Activated T-helper 17 cell treated with anti-CD3 and anti-CD28 coated beads, Interleukin-2, amount 50 U/mL, for 72 hours (primary cell): Measurements from ENCODE around the gene HOXB6. TPM values are rescaled to one million over a fixed set of nuclear protein-coding genes. Genes with fewer than 3 reads are reported as not detected.

Experiments
- ATAC-seq: fragments of 150-1000 bp; cut with Tn5 transposase; replicated peaks from 2 replicates; pipeline ENCODE4 v1.10.0; 2021; ENCODE audit warnings: mild to moderate bottlenecking, moderate library complexity
- H3K27ac Mint-ChIP-seq: one replicate; pipeline ENCODE4 v1.8.0; 2022; ENCODE audit warnings: mixed read lengths
- H3K27me3 Mint-ChIP-seq: one replicate; pipeline ENCODE4 v1.8.0; 2022; ENCODE audit warnings: mixed read lengths
- H3K36me3 Mint-ChIP-seq: one replicate; pipeline ENCODE4 v1.8.0; 2022; ENCODE audit warnings: low read depth, mild to moderate bottlenecking, mixed read lengths
- H3K4me1 Mint-ChIP-seq: one replicate; pipeline ENCODE4 v1.8.0; 2022; ENCODE audit warnings: mixed read lengths
- H3K4me3 Mint-ChIP-seq: one replicate; pipeline ENCODE4 v1.8.0; 2022; ENCODE audit warnings: mild to moderate bottlenecking, mixed read lengths
- H3K9me3 Mint-ChIP-seq: one replicate; pipeline ENCODE4 v1.8.0; 2022; ENCODE audit warnings: mixed read lengths
- total RNA-seq, 2 donors: library from RNA; stranded (reverse); gene quantifications; one replicate each; pipeline ENCODE4 v1.2.3, GENCODE V29; 2022

Gene HOXB6
- total RNA-seq, 2 donors from 2014 or later: 0.37 to 0.39 TPM

GRCh38 chr17:48639982-48640857, 35.4 kb upstream of the HOXB6 start:
- Mint-ChIP-seq H3K4me3 (no peak overlapping the region), H3K4me1 (peaks cover 8% of the 10 kb centered on the region), H3K27ac (no peak overlapping the region), H3K36me3 (no peaks in the 10 kb centered on the region), H3K9me3 (no peaks in the 10 kb centered on the region), H3K27me3 (peaks cover 82% of the 10 kb centered on the region)
- no peak for ATAC-seq

GRCh38 chr17:48639136-48639535, 34.4 kb upstream of the HOXB6 start:
- Mint-ChIP-seq H3K4me1 (peaks cover 8% of the 10 kb centered on the region), H3K27me3 (peaks cover 80% of the 10 kb centered on the region), H3K27ac (no peak overlapping the region), H3K36me3 (no peaks in the 10 kb centered on the region), H3K9me3 (no peaks in the 10 kb centered on the region), H3K4me3 (no peak overlapping the region)
- no peak for ATAC-seq

GRCh38 chr17:48637323-48638260, 32.8 kb upstream of the HOXB6 start:
- ATAC-seq: peak; percentile 35
- Mint-ChIP-seq H3K27ac (no peak overlapping the region), H3K4me1 (peaks cover 8% of the 10 kb centered on the region), H3K36me3 (no peaks in the 10 kb centered on the region), H3K4me3 (no peak overlapping the region), H3K27me3 (peaks cover 73% of the 10 kb centered on the region), H3K9me3 (no peaks in the 10 kb centered on the region)

GRCh38 chr17:48636177-48637018, 31.6 kb upstream of the HOXB6 start:
- no peak overlapping the region for H3K27ac Mint-ChIP-seq
- peaks cover 2% of the 10 kb centered on the region for H3K4me1 Mint-ChIP-seq
- no peaks in the 10 kb centered on the region for H3K36me3 Mint-ChIP-seq
- no peaks in the 10 kb centered on the region for H3K9me3 Mint-ChIP-seq
- ATAC-seq: peak; percentile 79
- H3K4me3 Mint-ChIP-seq: peak overlapping the region; percentile 52
- peaks cover 72% of the 10 kb centered on the region for H3K27me3 Mint-ChIP-seq

GRCh38 chr17:48634493-48635208, 29.9 kb upstream of the HOXB6 start:
- ATAC-seq: no peak
- Mint-ChIP-seq H3K4me3 (peak overlapping the region; percentile 44), H3K27me3 (peaks cover 74% of the 10 kb centered on the region), H3K9me3 (no peaks in the 10 kb centered on the region), H3K36me3 (no peaks in the 10 kb centered on the region), H3K4me1 (no peaks in the 10 kb centered on the region), H3K27ac (no peak overlapping the region)

- Mint-ChIP-seq H3K27me3 (peaks cover 73% of the 10 kb centered on the region), H3K4me3 (peak overlapping the region; percentile 44), H3K4me1 (no peaks in the 10 kb centered on the region), H3K36me3 (no peaks in the 10 kb centered on the region), H3K9me3 (no peaks in the 10 kb centered on the region), H3K27ac (no peak overlapping the region)
- no peak for ATAC-seq
These were observed 28.5 kb upstream of the HOXB6 start for GRCh38 chr17:48633266-48633677.

- no peak overlapping the region for H3K27ac Mint-ChIP-seq
- ATAC-seq: no peak
- H3K27me3 Mint-ChIP-seq: peaks cover 74% of the 10 kb centered on the region
- no peaks in the 10 kb centered on the region for H3K9me3 Mint-ChIP-seq
- H3K36me3 Mint-ChIP-seq: no peaks in the 10 kb centered on the region
- no peaks in the 10 kb centered on the region for H3K4me1 Mint-ChIP-seq
- peak overlapping the region; percentile 40 for H3K4me3 Mint-ChIP-seq
These were observed 27.9 kb upstream of the HOXB6 start for GRCh38 chr17:48632579-48633265.

- H3K4me1 Mint-ChIP-seq: peaks cover 1% of the 10 kb centered on the region
- H3K4me3 Mint-ChIP-seq: no peak overlapping the region
- H3K27ac Mint-ChIP-seq: no peak overlapping the region
- H3K9me3 Mint-ChIP-seq: no peaks in the 10 kb centered on the region
- no peaks in the 10 kb centered on the region for H3K36me3 Mint-ChIP-seq
- no peak for ATAC-seq
- peaks cover 74% of the 10 kb centered on the region for H3K27me3 Mint-ChIP-seq
These were observed 27.1 kb upstream of the HOXB6 start for GRCh38 chr17:48631693-48632578.

GRCh38 chr17:48630925-48631692, 26.3 kb upstream of the HOXB6 start:
- no peak for ATAC-seq
- H3K27me3 Mint-ChIP-seq: peaks cover 76% of the 10 kb centered on the region
- no peaks in the 10 kb centered on the region for H3K36me3 Mint-ChIP-seq
- peaks cover 9% of the 10 kb centered on the region for H3K4me1 Mint-ChIP-seq
- no peak overlapping the region for H3K4me3 Mint-ChIP-seq
- H3K9me3 Mint-ChIP-seq: no peaks in the 10 kb centered on the region
- H3K27ac Mint-ChIP-seq: no peak overlapping the region

- Mint-ChIP-seq H3K9me3 (no peaks in the 10 kb centered on the region), H3K27me3 (peaks cover 74% of the 10 kb centered on the region), H3K27ac (no peak overlapping the region), H3K36me3 (no peaks in the 10 kb centered on the region), H3K4me3 (no peak overlapping the region), H3K4me1 (peaks cover 9% of the 10 kb centered on the region)
- ATAC-seq: no peak
These were observed 25.5 kb upstream of the HOXB6 start for GRCh38 chr17:48630009-48630924.

GRCh38 chr17:48629411-48629759, 24.6 kb upstream of the HOXB6 start:
- H3K4me1 Mint-ChIP-seq: peaks cover 9% of the 10 kb centered on the region
- H3K9me3 Mint-ChIP-seq: no peaks in the 10 kb centered on the region
- peaks cover 68% of the 10 kb centered on the region for H3K27me3 Mint-ChIP-seq
- H3K4me3 Mint-ChIP-seq: no peak overlapping the region
- no peaks in the 10 kb centered on the region for H3K36me3 Mint-ChIP-seq
- H3K27ac Mint-ChIP-seq: no peak overlapping the region
- ATAC-seq: no peak
